ENCODE measurements around the gene ETNPPL. TPM values are rescaled to one million over a fixed set of nuclear protein-coding genes. Genes with fewer than 3 reads are reported as not detected.

The ETNPPL gene
- polyA plus RNA-seq, 3 donors = 0.07 to 0.67 TPM; not detected in 1

- WGBS, 3 donors = 78 to 85% (median 84%) methylated on average over 10 of the region's 10 CpGs
Observed at GRCh38 chr4:108709234-108709633, 53.6 kb downstream of the ETNPPL start.

GRCh38 chr4:108706289-108706688 lies 56.6 kb downstream of the ETNPPL start:
- 55 to 65% (median 64%) methylated on average over 4 of the region's 4 CpGs for WGBS, 3 donors
- H3K27ac ChIP-seq (ENCODE audit: low read depth, low read length) = no peak overlapping the region

More at GRCh38 chr4:108709234-108709633, 53.6 kb downstream of the ETNPPL start:
- no peak overlapping the region for H3K27ac ChIP-seq (ENCODE audit: low read depth, low read length)

GRCh38 chr4:108703966-108704365 lies 58.9 kb downstream of the ETNPPL start:
- H3K27ac ChIP-seq (ENCODE audit: low read depth, low read length) = no peak overlapping the region
- WGBS, 3 donors = 41 to 77% (median 74%) methylated on average over 2 of the region's 2 CpGs

GRCh38 chr4:108703370-108703769 lies 59.5 kb downstream of the ETNPPL start:
- no peak overlapping the region for H3K27ac ChIP-seq (ENCODE audit: low read depth, low read length)

- H3K27ac ChIP-seq (ENCODE audit: low read depth, low read length) = no peak overlapping the region
- WGBS, 3 donors = 36 to 67% (median 59%) methylated on average over 3 of the region's 3 CpGs
Observed at GRCh38 chr4:108702960-108703359, 59.9 kb downstream of the ETNPPL start.

GRCh38 chr4:108700081-108700757 lies 62.6 kb downstream of the ETNPPL start:
- WGBS, 3 donors = 17 to 41% (median 31%) methylated on average over 1 of the region's 1 CpG
- no peak overlapping the region for H3K27ac ChIP-seq (ENCODE audit: low read depth, low read length)

- H3K27ac ChIP-seq (ENCODE audit: low read depth, low read length) = no peak overlapping the region
- 87 to 89% (median 88%) methylated on average over 3 of the region's 3 CpGs for WGBS, 3 donors
Observed at GRCh38 chr4:108696160-108696559, 66.7 kb downstream of the ETNPPL start.

GRCh38 chr4:108695062-108695461 lies 67.8 kb downstream of the ETNPPL start:
- 95 to 100% (median 100%) methylated on average over 1 of the region's 1 CpG for WGBS, 3 donors

GRCh38 chr4:108694423-108694822 lies 68.4 kb downstream of the ETNPPL start:
- no peak overlapping the region for H3K27ac ChIP-seq (ENCODE audit: low read depth, low read length)
- WGBS, 3 donors = 49 to 82% (median 78%) methylated on average over 3 of the region's 3 CpGs

More at GRCh38 chr4:108695062-108695461, 67.8 kb downstream of the ETNPPL start:
- H3K27ac ChIP-seq (ENCODE audit: low read depth, low read length) = no peak overlapping the region

GRCh38 chr4:108693819-108694218 lies 69.0 kb downstream of the ETNPPL start:
- WGBS, 3 donors = 77 to 91% (median 86%) methylated on average over 3 of the region's 3 CpGs
- no peak overlapping the region for H3K27ac ChIP-seq (ENCODE audit: low read depth, low read length)

GRCh38 chr4:108693211-108693610 lies 69.6 kb downstream of the ETNPPL start:
- WGBS, 3 donors = 84 to 89% (median 89%) methylated on average over 3 of the region's 3 CpGs
- no peak overlapping the region for H3K27ac ChIP-seq (ENCODE audit: low read depth, low read length)

Other genes with a start within 250 kb of the ETNPPL start
- 1,000 to 10,000 TPM; 3,144 to 7,957 (median 3,556) TPM for gene RPL34, start 142.5 kb downstream of the ETNPPL start, polyA plus RNA-seq
- 100 to 1,000 TPM in 2 of 3 donors, 10 to 100 TPM in 1; 64.4 to 109 (median 105) TPM for gene OSTC, start 112.5 kb downstream of the ETNPPL start, polyA plus RNA-seq

All from adipose tissue (tissue), 3 donors.